SK-N-MC (cell line): Measurements from ENCODE around the gene IPO11.

ENCODE experiments used
- DNase-seq: peaks from one replicate; pipeline ENCODE4 v3.0.0-alpha.2; 2011; ENCODE audit warnings: low read depth, low spot score
- H3K27ac ChIP-seq: fragments of 200-600 bp; sonication (generic); 2 replicates; pipeline ENCODE4 v1.5.1; 2016; ENCODE audit warnings: mixed run types
- H3K36me3 ChIP-seq: fragments of 200-600 bp; sonication (generic); 2 replicates; pipeline ENCODE4 v1.6.1; 2017; ENCODE audit warnings: antibody characterized with exemption, low read length, mixed read lengths; ENCODE audit not compliant: insufficient read depth
- H3K4me3 ChIP-seq: fragments of 200-600 bp; sonication (generic); 2 replicates; pipeline ENCODE4 v1.5.1; 2016
- H3K9ac ChIP-seq: fragments of 200-600 bp; sonication (generic); 2 replicates; pipeline ENCODE4 v1.8.0; 2017; ENCODE audit warnings: mixed run types, mixed read lengths; ENCODE audit not compliant: insufficient read length
- H3K9me3 ChIP-seq: fragments of 200-600 bp; sonication (generic); 2 replicates; pipeline ENCODE4 v1.6.1; 2017; ENCODE audit warnings: low read depth, mild to moderate bottlenecking, antibody characterized with exemption, low read length, moderate library complexity, mixed read lengths
- EZH2 ChIP-seq: fragments of 200-600 bp; sonication (generic); IDR thresholded peaks from one replicate; pipeline ENCODE4 v1.6.1; 2017; ENCODE audit warnings: antibody characterized with exemption
- FOXP2 ChIP-seq: optimal IDR thresholded peaks from 2 replicates; pipeline ENCODE3; 2011; ENCODE audit warnings: mild to moderate bottlenecking, moderate library complexity; ENCODE audit not compliant: insufficient read depth; ENCODE audit errors: extremely low read length, control extremely low read depth
- POLR2AphosphoS5 ChIP-seq: IDR thresholded peaks from 2 replicates; pipeline ENCODE4 v1.6.1; 2012; ENCODE audit warnings: mild to moderate bottlenecking, low read depth, low read length, borderline replicate concordance

The IPO11 gene

GRCh38 chr5:62575489-62575888 lies 162.9 kb downstream of the IPO11 start:
- peaks cover 4% of the 10 kb centered on the region; the same call in 1 of the 2 replicates for H3K36me3 ChIP-seq
- no peak overlapping the region for H3K27ac ChIP-seq
- no peaks in the 10 kb centered on the region for H3K9me3 ChIP-seq
- DNase-seq = no peak
- no peak overlapping the region for H3K9ac ChIP-seq
- no peak overlapping the region for H3K4me3 ChIP-seq
- TF ChIP-seq POLR2AphosphoS5 = no peak
- TF ChIP-seq EZH2 = no peak
- TF ChIP-seq FOXP2 = no peak

- H3K36me3 ChIP-seq = peaks cover 6% of the 10 kb centered on the region; the same call in 1 of the 2 replicates
- no peaks in the 10 kb centered on the region for H3K9me3 ChIP-seq
- H3K9ac ChIP-seq = no peak overlapping the region
- TF ChIP-seq FOXP2 (no peak), POLR2AphosphoS5 (no peak), EZH2 (no peak)
- H3K4me3 ChIP-seq = no peak overlapping the region
- no peak overlapping the region for H3K27ac ChIP-seq
- DNase-seq = no peak
These were observed 164.1 kb downstream of the IPO11 start for GRCh38 chr5:62576570-62577170.

GRCh38 chr5:62577488-62577887 lies 164.9 kb downstream of the IPO11 start:
- H3K9me3 ChIP-seq = no peaks in the 10 kb centered on the region
- DNase-seq = no peak
- H3K36me3 ChIP-seq = peaks cover 6% of the 10 kb centered on the region; the same call in 1 of the 2 replicates
- no peak for TF ChIP-seq EZH2
- no peak for TF ChIP-seq FOXP2
- no peak for TF ChIP-seq POLR2AphosphoS5
- no peak overlapping the region for H3K4me3 ChIP-seq
- no peak overlapping the region for H3K27ac ChIP-seq
- H3K9ac ChIP-seq = no peak overlapping the region

- Histone ChIP-seq H3K9ac (no peak within 1 kb of the TSS), H3K36me3 (peaks cover 6% of the 10 kb centered on the region; the same call in 1 of the 2 replicates), H3K4me3 (peak within 1 kb of the TSS; percentile 22; the same call in 1 of the 2 replicates), H3K27ac (no peak within 1 kb of the TSS; the same call in 1 of the 2 replicates), H3K9me3 (no peaks in the 10 kb centered on the region)
- peak; percentile 64 for DNase-seq
- TF ChIP-seq POLR2AphosphoS5 = no peak
- no peak for TF ChIP-seq FOXP2
- TF ChIP-seq EZH2 = no peak
These were observed 166.0 kb downstream of the IPO11 start, which contains the start of gene LRRC70 for GRCh38 chr5:62578540-62578939. LRRC70 (plus strand) TSS chr5:62578819; CDS start chr5:62579439, 620 bp downstream.

- no peak for TF ChIP-seq POLR2AphosphoS5
- no peak for TF ChIP-seq EZH2
- no peak for TF ChIP-seq FOXP2
These were observed 167.2 kb downstream of the IPO11 start for GRCh38 chr5:62579761-62580160.

GRCh38 chr5:62581836-62582597 lies 169.5 kb downstream of the IPO11 start:
- no peak for DNase-seq
- H3K4me3 ChIP-seq = no peak overlapping the region
- peaks cover 6% of the 10 kb centered on the region; the same call in 1 of the 2 replicates for H3K36me3 ChIP-seq

More at GRCh38 chr5:62579761-62580160, 167.2 kb downstream of the IPO11 start:
- Histone ChIP-seq H3K9ac (no peak overlapping the region), H3K4me3 (no peak overlapping the region), H3K9me3 (no peaks in the 10 kb centered on the region), H3K36me3 (peaks cover 6% of the 10 kb centered on the region; the same call in 1 of the 2 replicates), H3K27ac (no peak overlapping the region)
- DNase-seq = no peak

GRCh38 chr5:62584391-62584790 lies 171.8 kb downstream of the IPO11 start:
- no peaks in the 10 kb centered on the region for H3K9me3 ChIP-seq
- no peak overlapping the region for H3K27ac ChIP-seq
- TF ChIP-seq POLR2AphosphoS5 = no peak
- TF ChIP-seq FOXP2 = no peak
- no peak for TF ChIP-seq EZH2
- no peak overlapping the region for H3K9ac ChIP-seq
- H3K4me3 ChIP-seq = no peak overlapping the region
- no peak for DNase-seq
- peaks cover 6% of the 10 kb centered on the region; the same call in 1 of the 2 replicates for H3K36me3 ChIP-seq

More at GRCh38 chr5:62581836-62582597, 169.5 kb downstream of the IPO11 start:
- TF ChIP-seq EZH2 (no peak), FOXP2 (no peak), POLR2AphosphoS5 (no peak)
- H3K9me3 ChIP-seq = no peaks in the 10 kb centered on the region
- H3K27ac ChIP-seq = no peak overlapping the region
- H3K9ac ChIP-seq = no peak overlapping the region

GRCh38 chr5:62585306-62585705 lies 172.7 kb downstream of the IPO11 start:
- no peak overlapping the region for H3K27ac ChIP-seq
- no peak for DNase-seq
- peaks cover 4% of the 10 kb centered on the region; the same call in 1 of the 2 replicates for H3K36me3 ChIP-seq
- no peak for TF ChIP-seq FOXP2
- H3K4me3 ChIP-seq = no peak overlapping the region
- no peak overlapping the region for H3K9ac ChIP-seq
- no peaks in the 10 kb centered on the region for H3K9me3 ChIP-seq
